Breast epithelium (tissue), 3 donors: ENCODE results near the gene PHYKPL.

Experiments used
- CTCF ChIP-seq, 3 donors: fragments of 450-650 bp; IDR thresholded peaks; one replicate each; pipeline ENCODE4 v1.5.1; 2016 to 2017; ENCODE audit warnings: antibody characterized with exemption in 3 of 3, mild to moderate bottlenecking in 3 of 3, moderate library complexity in 3 of 3
- POLR2A ChIP-seq: fragments of 450-650 bp; IDR thresholded peaks from one replicate; pipeline ENCODE4 v1.6.1; 2016; ENCODE audit warnings: antibody characterized with exemption, mild to moderate bottlenecking, moderate library complexity
- POLR2AphosphoS5 ChIP-seq, 3 donors: sonication (generic); formaldehyde crosslinking; IDR thresholded peaks; one replicate each; pipeline ENCODE4 v1.6.1; 2017; ENCODE audit warnings: antibody characterized with exemption in 3 of 3

DNA sequence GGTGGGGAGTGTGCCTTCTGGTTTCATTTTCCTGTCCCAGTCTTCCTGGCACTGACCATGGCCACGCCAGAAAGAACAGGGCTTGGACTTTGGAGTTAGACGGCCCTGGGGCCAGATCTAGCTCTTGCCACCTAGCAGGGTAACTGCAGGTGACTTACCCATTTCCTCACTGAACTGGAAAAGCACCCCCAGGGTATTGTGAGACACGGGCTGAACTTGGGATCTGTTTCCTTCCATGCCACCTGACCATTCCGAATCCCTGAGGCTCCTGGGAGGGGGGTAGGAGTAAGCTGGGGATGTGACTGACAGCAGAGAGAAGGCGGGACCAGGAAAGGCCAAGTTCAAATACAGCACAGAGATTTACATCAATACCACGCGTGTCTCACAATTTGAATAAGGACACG, 18.9 kb downstream of the PHYKPL start:
- TF ChIP-seq CTCF (IDR thresholded peaks at IDR 0.05) (no peak), POLR2A (no peak), POLR2AphosphoS5 (IDR thresholded peaks at IDR 0.05) (no peak)
